Glomerular visceral epithelial cell (primary cell): ENCODE results near the gene C14orf93.
A peak's percentile ranks its signal among the peaks of the same experiment; 100 is the strongest.
"Not testable (repeated sequence)": the region's sequence is repeated elsewhere in the genome, so short reads cannot be mapped to it uniquely, and the experiment has no call there.

Experiments
- DNase-seq: peaks from one replicate; pipeline ENCODE4 v3.0.0-alpha.2; 2016; ENCODE audit errors: extremely low spot score

C14orf93 gene

GRCh38 chr14:22974530-22975313 lies 35.2 kb downstream of the C14orf93 start:
- peak; percentile 69 for DNase-seq

GRCh38 chr14:22973217-22974032 lies 36.5 kb downstream of the C14orf93 start:
- DNase-seq = peak; percentile 80

- DNase-seq = no peak
Measured at GRCh38 chr14:22972313-22972930, 37.5 kb downstream of the C14orf93 start.

- no peak for DNase-seq
Measured at GRCh38 chr14:22971152-22971551, 38.8 kb downstream of the C14orf93 start.

- no peak for DNase-seq
Measured at GRCh38 chr14:22966783-22967269, 43.1 kb downstream of the C14orf93 start.

GRCh38 chr14:22965916-22966782 lies 43.8 kb downstream of the C14orf93 start:
- DNase-seq = not testable (repeated sequence)

GRCh38 chr14:22962061-22962676 lies 47.8 kb downstream of the C14orf93 start:
- DNase-seq = no peak

GRCh38 chr14:22955702-22956569 lies 54.0 kb downstream of the C14orf93 start:
- peak; percentile 79 for DNase-seq

- no peak for DNase-seq
Measured at GRCh38 chr14:22952418-22952817, 57.5 kb downstream of the C14orf93 start.

- not testable (repeated sequence) for DNase-seq
Measured at GRCh38 chr14:22951795-22952194, 58.1 kb downstream of the C14orf93 start.

- DNase-seq = no peak
Measured at GRCh38 chr14:22945642-22946041, 64.3 kb downstream of the C14orf93 start.

GRCh38 chr14:22939684-22940083 lies 70.3 kb downstream of the C14orf93 start:
- peak; percentile 43 for DNase-seq
